GM12892 (cell line): Measurements from ENCODE around the gene LPIN3.

Source experiments
- DNase-seq: peaks from one replicate; pipeline ENCODE4 v3.0.0; 2011; ENCODE audit not compliant: insufficient read length
- FAIRE-seq: peaks from 2 replicates; lab custom pipeline; 2011; peaks lifted over from hg19 to GRCh38; lab: Jason Lieb, UNC
- POLR2A ChIP-seq: IDR thresholded peaks from 2 replicates; pipeline ENCODE4 v1.6.1; 2011; ENCODE audit warnings: low read depth, low read length, control low read depth
- POLR2AphosphoS5 ChIP-seq: IDR thresholded peaks from 2 replicates; pipeline ENCODE4 v1.6.1; 2011; ENCODE audit warnings: low read depth, low read length, control low read depth
- TAF1 ChIP-seq: IDR thresholded peaks from 2 replicates; pipeline ENCODE4 v1.6.1; 2011; ENCODE audit warnings: low read depth, mild to moderate bottlenecking, control low read depth, low read length, borderline replicate concordance

LPIN3 gene

GRCh38 chr20:41394931-41395666 lies 54.5 kb downstream of the LPIN3 start:
- FAIRE-seq, result no peak
- TF ChIP-seq POLR2AphosphoS5 (no peak), POLR2A (no peak), TAF1 (no peak)

DNA sequence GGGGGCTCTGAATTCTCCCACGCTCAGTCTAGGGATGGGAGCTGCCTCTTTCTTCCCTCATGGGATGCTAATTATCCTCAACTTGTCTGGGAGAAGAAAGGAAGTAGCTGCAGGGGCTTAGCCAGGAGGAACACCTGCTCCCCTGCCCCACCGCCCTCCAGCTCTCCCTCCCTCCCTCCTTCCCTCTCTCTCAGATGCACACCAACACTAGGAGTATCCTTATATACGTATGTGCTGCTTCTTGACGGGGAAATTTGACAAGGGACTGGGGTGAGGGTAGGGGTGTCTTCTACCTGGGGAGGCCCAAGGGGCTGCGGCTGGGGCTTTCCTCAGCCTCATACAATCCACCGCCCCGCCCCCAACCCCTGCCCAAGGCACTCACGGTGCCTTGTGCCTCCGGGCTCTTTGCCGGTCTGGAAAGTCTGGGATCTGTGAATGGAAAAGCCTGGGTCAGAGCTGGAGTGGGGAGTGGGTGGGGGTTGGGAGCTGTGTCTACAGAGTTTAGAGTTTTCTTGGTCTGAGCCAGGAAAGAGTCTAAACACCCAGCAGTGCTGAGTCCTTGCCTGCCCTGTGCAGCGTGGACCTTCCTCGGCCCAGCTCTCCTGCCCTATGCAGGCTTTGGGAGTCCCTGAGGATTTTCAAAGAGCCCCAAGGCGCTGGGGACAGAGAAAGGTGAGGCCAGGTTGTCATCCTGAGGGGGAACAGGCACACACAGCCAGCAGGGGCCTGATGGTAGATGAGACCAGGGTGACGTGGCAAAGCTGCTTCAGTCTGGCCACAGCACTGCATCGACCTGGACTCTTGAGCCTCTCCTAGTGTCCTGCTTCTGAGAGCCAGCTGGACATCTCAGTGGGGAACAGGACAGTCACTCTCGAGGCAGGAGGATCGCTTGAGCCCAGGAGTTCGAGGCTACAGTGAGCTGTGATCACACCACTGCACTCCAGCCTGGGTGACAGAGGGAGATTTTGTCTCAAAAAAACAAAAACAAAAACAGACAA lies 55.3 kb downstream of the LPIN3 start:
- DNase-seq (no peak), FAIRE-seq (no peak)
- TF ChIP-seq POLR2A (no peak), POLR2AphosphoS5 (no peak), TAF1 (no peak)

More at GRCh38 chr20:41394931-41395666, 54.5 kb downstream of the LPIN3 start:
- no peak for DNase-seq

- no peak for FAIRE-seq
- TF ChIP-seq TAF1, result no peak
- no peak for TF ChIP-seq POLR2AphosphoS5
- no peak for TF ChIP-seq POLR2A
Measured at GRCh38 chr20:41398408-41398807, 57.8 kb downstream of the LPIN3 start.

GRCh38 chr20:41403604-41404003 lies 63.0 kb downstream of the LPIN3 start:
- no peak for DNase-seq
- TF ChIP-seq POLR2A, result no peak
- no peak for TF ChIP-seq TAF1
- FAIRE-seq, result no peak

More at GRCh38 chr20:41398408-41398807, 57.8 kb downstream of the LPIN3 start:
- no peak for DNase-seq

DNA sequence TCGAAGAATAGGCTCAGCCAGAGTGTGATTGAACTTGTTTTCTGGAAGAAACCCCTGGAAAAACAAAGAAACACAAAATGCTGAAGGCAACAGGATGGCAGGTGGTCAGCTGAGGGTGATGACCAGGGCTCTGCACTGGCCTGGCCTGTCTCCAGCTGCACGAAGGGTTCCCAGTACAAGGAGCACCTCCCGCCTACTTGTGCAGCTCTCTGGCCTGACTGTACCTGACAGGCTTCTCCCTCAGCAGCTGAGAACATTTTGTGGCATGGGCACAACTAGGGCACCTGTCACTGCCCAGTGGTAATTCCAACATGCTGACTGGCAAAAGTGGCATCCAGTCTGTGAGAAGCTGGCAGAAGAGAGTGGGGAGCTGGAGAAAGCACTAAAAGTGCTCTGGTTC lies 64.8 kb downstream of the LPIN3 start:
- TF ChIP-seq TAF1, result no peak
- TF ChIP-seq POLR2AphosphoS5, result no peak
- no peak for TF ChIP-seq POLR2A
- FAIRE-seq, result no peak

GRCh38 chr20:41406353-41406752 lies 65.7 kb downstream of the LPIN3 start:
- TF ChIP-seq POLR2AphosphoS5 (no peak), TAF1 (no peak), POLR2A (no peak)
- DNase-seq, result no peak
- FAIRE-seq, result no peak

More for the DNA sequence above, 64.8 kb downstream of the LPIN3 start:
- DNase-seq, result no peak

GRCh38 chr20:41406896-41407444 lies 66.3 kb downstream of the LPIN3 start:
- TF ChIP-seq TAF1 (no peak), POLR2AphosphoS5 (no peak)
- no peak for FAIRE-seq

DNA sequence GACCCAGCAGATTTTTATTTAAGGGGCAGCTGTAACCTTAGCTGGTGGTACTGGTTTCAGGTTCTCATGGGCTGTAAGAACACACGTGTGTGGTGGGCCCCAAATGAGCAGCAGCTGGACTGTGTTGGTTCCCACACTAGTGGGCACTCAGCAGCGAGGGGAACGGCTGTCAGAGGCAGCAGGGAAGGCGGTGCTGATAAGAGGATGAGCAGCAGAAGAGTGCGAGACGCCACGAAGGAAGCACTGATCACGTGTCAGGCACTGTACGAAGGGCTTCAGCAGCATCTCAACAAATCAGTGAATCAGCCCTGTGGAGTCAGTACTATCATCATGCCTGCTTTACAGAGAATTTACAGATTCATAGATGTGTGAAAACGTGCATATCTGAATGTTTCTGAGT lies 67.0 kb downstream of the LPIN3 start:
- no peak for TF ChIP-seq TAF1
- TF ChIP-seq POLR2A, result no peak
- TF ChIP-seq POLR2AphosphoS5, result no peak
- no peak for FAIRE-seq
- no peak for DNase-seq

More at GRCh38 chr20:41406896-41407444, 66.3 kb downstream of the LPIN3 start:
- no peak for DNase-seq

- FAIRE-seq (no peak), DNase-seq (no peak)
- TF ChIP-seq TAF1, result no peak
- TF ChIP-seq POLR2A, result no peak
- no peak for TF ChIP-seq POLR2AphosphoS5
Measured at GRCh38 chr20:41408156-41408794, 67.7 kb downstream of the LPIN3 start.

- no peak for TF ChIP-seq TAF1
- no peak for TF ChIP-seq POLR2AphosphoS5
- no peak for TF ChIP-seq POLR2A
- DNase-seq, result no peak
- no peak for FAIRE-seq
Measured at GRCh38 chr20:41408986-41409385, 68.4 kb downstream of the LPIN3 start.
